Forelimb muscle (tissue), 1 donor: ENCODE data around the gene PCDHGA4. TPM values are rescaled to one million over a fixed set of nuclear protein-coding genes. Genes with fewer than 3 reads are reported as not detected.
"Not testable (repeated sequence)": the region's sequence is repeated elsewhere in the genome, so short reads cannot be mapped to it uniquely, and the experiment has no call there.

ENCODE experiments used
- DNase-seq: peaks from one replicate; pipeline ENCODE4 v3.0.0-alpha.2; 2013; ENCODE audit warnings: low read depth
- polyA plus RNA-seq: library from polyadenylated mRNA; unstranded; fragments of 120-200 nt; gene quantifications from one replicate; pipeline ENCODE4 v1.2.1, GENCODE V29; 2013; ENCODE audit not compliant: insufficient read length

PCDHGA4 gene
- polyA plus RNA-seq, 1 donor: 1.0 TPM

DNA sequence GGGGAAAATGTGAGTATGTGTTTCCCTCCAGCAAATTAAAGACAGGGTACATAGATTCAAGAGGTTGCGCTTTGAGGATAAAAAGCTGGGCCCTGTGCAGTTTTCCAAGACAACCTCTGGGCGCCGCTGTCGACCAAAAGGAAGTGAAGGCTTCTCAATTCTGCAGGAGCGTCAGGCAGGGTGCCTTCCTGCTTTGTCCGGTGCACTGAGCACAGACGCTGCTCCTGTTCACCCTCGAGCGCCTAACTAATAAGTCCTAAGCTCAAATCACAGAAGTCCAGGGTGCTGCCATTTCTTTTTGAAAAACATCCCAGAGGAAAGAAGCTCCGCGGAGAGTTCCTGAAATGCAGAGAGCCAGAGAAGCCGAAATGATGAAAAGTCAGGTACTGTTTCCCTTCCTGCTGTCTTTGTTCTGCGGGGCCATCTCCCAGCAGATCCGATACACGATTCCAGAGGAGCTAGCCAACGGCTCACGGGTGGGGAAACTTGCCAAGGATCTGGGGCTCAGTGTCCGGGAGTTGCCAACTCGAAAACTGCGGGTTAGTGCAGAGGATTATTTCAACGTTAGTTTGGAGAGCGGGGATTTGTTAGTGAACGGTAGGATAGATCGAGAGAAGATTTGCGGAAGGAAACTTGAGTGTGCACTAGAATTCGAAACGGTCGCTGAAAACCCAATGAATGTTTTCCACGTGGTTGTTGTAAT lies 4.8 kb upstream of the PCDHGA4 start, which contains the start of gene PCDHGB1:
PCDHGB1 (plus strand) TSS at position 183 of the 703 bp plus-strand sequence; CDS start at position 345, 162 bp downstream.
- no peak for DNase-seq

DNA sequence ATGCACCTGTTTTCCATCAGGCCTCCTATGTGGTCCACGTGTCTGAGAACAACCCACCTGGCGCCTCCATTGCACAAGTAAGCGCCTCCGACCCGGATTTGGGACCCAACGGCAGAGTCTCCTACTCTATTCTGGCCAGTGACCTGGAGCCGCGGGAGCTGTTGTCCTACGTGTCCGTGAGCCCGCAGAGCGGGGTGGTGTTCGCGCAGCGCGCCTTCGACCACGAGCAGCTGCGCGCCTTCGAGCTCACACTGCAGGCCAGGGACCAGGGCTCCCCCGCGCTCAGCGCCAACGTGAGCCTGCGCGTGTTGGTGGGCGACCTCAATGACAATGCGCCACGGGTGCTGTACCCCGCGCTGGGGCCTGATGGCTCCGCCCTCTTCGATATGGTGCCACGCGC lies 3.2 kb upstream of the PCDHGA4 start:
- DNase-seq: no peak

DNA sequence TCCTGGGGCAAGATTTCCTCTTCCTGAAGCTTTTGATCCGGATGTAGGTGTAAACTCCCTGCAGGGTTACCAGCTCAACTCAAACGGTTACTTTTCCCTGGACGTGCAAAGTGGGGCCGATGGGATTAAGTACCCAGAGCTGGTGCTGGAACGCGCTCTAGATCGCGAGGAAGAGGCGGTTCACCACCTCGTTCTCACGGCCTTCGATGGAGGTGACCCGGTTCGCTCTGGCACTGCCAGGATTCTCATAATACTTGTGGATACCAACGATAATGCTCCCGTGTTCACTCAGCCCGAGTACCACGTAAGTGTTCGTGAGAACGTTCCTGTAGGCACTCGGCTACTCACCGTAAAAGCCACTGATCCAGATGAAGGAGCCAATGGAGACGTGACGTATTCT lies 820 bp downstream of the PCDHGA4 start:
- no peak for DNase-seq

DNA sequence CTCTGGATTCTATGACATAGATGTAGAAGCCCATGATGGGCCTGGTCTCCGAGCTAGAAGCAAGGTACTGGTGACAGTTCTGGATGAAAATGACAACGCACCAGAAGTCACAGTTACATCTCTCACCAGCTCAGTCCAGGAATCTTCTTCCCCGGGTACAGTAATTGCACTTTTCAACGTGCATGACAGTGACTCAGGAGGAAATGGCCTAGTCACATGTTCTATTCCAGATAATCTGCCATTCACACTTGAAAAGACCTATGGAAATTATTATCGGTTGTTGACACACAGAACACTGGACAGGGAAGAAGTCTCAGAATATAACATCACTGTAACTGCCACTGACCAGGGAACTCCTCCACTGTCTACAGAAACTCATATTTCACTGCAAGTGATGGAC lies 1.3 kb downstream of the PCDHGA4 start:
- DNase-seq: no peak

DNA sequence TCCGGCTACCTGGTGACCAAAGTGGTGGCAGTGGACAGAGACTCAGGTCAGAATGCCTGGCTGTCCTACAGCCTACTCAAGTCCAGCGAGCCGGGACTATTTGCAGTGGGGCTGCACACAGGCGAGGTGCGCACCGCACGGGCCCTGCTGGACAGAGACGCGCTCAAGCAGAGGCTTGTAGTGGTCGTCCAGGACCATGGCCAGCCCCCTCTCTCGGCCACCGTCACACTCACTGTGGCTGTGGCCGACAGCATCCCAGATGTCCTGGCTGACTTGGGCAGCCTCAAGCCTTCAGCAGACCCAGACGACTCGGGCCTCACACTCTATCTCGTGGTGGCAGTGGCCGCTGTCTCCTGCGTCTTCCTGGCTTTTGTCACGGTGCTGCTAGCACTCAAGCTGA lies 2.1 kb downstream of the PCDHGA4 start:
- no peak for DNase-seq

DNA sequence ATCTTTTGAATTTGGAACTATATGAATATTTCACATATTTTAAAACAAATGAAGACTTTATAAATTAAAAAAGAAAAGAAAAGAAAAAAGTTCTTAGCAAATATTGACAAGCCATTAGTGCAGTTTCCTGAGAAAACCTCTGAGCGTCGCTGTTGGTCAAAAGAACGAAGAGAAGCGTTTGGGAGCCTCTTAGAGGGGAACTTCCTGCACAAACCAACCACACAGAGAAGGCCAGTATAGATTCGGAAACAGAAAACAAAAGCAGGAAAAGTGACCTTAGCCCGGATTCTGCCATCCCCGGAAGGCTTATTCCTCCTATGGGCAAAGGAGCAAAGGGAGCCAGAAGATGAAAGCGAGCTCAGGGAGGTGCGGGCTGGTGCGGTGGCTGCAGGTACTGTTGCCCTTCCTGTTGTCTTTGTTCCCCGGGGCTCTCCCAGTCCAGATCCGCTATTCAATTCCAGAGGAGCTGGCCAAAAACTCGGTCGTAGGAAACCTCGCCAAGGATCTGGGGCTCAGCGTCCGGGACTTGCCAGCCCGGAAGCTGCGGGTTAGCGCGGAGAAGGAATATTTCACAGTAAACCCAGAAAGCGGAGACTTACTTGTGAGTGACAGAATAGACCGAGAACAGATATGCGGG lies 5.1 kb downstream of the PCDHGA4 start, which contains the start of gene PCDHGB2:
PCDHGB2 (plus strand) TSS at position 205 of the 637 bp plus-strand sequence; CDS start at position 347, 142 bp downstream.
- no peak for DNase-seq

DNA sequence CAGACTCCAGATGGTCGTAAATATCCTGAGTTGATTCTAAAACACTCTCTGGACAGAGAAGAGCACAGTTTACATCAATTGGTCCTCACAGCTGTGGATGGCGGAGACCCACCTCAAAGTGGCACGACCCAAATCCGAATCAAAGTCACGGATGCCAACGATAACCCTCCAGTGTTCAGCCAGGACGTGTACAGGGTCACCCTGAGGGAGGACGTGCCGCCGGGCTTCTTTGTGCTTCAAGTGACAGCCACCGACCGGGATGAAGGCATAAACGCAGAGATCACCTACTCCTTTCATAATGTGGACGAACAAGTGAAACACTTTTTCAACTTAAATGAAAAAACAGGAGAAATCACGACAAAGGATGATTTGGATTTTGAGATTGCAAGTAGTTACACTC lies 5.9 kb downstream of the PCDHGA4 start:
- no peak for DNase-seq

DNA sequence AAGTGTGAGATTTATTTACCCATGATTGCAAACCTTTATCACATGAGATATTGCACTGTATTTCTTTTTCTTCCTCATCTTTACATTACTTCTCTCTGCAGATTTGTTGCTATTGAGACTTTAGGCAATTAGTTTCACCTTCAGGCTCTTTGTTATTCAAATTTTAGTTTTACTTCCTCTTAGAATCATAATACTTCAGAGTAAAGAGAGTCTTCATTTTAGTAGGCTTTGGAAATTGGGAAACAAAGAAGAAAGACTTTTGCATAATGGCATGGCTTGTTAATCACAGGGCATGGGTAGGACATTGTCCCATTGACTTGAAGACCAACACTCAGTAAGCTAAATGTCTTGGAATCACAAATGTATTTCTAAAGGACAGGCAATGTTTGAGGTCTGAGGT lies 7.9 kb downstream of the PCDHGA4 start:
- no peak for DNase-seq

DNA sequence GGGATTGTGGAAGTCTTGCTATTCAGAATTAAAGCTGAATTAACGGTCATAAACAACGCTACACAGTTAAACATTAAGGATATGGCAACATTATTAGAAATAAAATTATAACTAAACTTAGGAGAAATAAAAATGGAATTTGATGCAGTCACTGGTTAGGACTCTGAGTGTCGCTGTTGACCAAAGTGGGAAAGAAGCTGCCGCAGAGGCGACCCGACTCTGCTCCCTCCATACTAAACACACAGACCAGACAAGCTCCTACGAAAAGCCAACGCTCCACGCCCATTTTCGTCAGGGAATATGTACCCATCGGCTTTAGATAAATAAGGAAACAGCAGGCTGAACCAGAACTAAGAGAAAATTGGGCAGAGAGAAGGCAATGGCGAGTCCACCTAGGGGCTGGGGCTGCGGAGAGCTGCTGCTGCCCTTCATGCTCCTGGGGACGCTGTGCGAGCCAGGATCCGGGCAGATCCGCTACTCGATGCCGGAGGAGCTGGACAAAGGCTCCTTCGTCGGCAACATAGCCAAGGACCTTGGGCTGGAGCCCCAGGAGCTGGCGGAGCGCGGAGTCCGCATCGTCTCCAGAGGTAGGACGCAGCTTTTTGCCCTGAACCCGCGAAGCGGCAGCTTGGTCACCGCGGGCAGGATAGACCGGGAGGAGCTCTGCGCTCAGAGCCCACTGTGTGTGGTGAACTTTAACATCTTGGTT lies 9.3 kb downstream of the PCDHGA4 start, which contains the start of gene PCDHGA5:
PCDHGA5 (plus strand) TSS at position 211 of the 709 bp plus-strand sequence; CDS start at position 380, 169 bp downstream.
- no peak for DNase-seq

DNA sequence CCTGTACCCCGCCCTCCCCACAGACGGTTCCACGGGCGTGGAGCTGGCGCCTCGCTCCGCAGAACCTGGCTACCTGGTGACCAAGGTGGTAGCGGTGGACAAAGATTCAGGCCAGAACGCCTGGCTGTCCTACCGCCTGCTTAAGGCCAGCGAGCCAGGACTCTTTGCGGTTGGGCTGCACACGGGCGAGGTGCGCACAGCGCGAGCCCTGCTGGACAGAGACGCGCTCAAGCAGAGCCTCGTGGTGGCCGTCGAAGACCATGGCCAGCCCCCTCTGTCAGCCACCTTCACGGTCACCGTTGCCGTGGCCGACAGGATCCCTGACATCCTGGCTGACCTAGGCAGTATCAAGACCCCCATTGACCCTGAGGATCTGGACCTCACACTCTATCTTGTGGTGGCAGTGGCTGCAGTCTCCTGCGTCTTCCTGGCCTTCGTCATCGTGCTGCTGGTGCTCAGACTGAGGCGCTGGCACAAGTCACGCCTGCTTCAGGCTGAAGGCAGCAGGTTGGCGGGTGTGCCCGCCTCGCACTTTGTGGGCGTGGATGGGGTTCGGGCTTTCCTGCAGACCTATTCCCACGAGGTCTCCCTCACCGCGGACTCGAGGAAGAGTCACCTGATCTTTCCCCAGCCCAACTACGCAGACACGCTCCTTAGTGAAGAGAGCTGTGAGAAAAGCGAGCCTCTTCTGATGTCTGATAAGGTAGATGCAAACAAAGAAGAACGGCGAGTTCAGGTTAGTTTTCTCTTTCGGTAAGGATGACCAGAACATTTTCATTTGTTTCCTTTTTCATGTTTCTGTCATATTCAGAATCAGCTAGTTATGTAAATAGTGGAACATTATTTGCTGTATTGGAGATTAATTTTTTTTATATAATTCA lies 11.4 kb downstream of the PCDHGA4 start:
- DNase-seq: no peak

DNA sequence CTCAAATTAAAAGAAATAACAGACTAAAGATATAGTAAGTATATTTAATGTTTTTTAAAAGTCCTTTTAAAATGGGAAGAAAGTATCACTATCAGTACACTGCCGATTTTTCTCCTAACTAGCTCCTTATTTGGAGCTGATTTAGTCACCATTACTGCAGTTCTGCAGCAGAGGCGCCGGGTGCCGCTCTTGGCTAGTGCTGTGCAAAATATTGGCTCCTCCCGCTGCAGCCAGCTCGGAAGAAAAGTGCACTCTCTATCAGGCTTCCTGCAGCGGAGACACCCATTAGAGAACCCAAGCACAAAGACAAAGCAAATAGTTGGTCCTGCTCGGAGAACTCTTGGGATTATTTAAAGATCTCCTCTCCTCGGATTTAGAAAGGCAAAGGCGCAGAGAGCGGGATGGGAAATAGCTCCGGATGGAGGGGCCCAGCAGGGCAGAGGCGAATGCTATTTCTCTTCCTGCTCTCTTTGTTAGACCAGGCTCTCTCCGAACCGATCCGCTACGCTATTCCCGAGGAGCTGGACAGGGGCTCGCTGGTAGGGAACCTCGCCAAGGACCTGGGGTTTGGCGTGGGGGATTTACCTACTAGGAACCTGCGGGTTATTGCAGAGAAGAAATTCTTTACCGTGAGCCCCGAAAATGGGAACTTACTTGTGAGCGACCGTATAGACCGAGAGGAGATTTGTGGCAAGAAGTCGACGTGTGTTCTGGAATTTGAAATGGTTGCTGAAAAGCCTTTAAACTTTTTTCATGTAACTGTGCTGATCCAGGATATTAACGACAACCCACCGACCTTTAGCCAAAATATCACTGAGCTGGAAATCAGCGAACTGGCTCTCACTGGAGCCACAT lies 15.4 kb downstream of the PCDHGA4 start, which contains the start of gene PCDHGB3:
PCDHGB3 (plus strand) TSS at position 249 of the 855 bp plus-strand sequence; CDS start at position 402, 153 bp downstream.
- no peak for DNase-seq

DNA sequence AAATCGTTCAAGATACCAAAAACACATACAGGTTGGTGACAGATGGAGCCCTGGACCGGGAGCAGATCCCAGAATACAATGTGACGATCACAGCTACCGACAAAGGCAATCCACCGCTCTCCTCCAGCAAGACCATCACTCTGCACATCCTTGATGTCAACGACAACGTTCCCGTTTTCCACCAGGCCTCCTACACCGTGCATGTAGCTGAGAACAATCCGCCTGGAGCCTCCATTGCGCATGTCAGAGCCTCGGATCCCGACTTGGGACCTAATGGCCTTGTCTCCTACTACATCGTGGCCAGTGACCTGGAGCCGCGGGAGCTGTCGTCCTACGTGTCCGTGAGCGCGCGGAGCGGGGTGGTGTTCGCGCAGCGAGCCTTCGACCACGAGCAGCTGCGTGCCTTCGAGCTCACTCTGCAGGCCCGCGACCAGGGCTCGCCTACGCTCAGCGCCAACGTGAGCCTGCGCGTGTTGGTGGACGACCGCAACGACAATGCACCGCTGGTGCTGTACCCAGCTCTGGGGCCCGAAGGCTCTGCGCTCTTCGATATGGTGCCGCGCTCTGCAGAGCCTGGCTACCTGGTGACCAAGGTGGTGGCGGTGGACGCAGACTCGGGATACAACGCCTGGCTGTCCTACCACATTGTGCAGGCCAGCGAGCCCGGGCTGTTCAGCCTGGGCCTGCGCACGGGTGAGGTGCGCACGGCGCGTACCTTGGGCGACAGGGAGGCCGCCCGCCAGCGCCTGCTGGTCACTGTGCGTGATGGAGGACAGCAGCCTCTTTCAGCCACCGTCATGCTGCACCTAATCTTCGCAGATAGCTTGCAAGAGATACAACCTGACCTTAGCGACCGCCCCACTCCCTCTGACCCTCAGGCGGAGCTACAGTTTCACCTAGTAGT lies 17.0 kb downstream of the PCDHGA4 start:
- DNase-seq: no peak

DNA sequence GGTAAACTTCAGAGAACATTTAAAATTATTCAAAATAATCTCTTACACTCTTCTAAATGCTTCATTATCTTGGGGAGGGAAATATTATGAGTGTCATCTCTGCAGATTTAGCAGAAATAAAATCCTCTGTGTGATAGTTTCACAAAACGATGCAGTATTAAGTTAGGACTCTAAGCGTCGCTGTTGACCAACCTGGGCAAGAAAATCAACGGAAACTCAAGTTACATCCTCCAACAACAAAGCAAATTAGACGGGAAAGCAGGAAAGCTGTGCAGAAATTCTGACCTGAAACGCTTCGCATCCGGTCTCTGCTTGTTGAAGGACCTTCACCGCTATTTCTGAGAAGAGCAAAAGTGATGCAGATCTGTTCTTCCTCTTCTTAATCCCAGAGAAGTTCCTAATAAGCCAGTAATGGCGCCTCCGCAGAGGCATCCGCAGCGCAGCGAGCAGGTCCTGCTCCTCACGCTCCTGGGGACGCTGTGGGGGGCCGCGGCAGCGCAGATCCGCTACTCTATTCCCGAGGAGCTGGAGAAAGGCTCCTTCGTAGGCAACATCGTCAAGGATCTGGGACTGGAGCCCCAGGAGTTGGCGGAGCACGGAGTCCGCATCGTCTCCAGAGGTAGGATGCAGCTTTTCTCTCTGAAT lies 19.0 kb downstream of the PCDHGA4 start, which contains the start of gene PCDHGA6:
PCDHGA6 (plus strand) TSS at position 219 of the 645 bp plus-strand sequence; CDS start at position 412, 193 bp downstream.
- DNase-seq: no peak

DNA sequence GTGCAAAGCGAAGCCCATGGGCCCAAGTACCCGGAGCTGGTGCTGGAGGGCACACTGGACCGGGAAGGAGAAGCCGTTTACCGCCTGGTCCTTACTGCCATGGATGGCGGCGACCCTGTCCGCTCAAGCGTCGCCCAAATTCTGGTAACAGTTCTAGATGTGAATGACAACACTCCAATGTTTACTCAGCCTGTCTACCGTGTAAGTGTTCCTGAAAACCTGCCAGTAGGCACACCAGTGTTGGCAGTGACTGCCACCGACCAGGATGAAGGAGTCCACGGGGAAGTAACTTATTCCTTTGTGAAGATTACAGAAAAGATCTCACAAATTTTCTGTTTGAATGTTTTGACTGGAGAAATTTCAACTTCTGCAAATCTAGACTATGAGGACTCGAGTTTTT lies 19.8 kb downstream of the PCDHGA4 start:
- DNase-seq: no peak

DNA sequence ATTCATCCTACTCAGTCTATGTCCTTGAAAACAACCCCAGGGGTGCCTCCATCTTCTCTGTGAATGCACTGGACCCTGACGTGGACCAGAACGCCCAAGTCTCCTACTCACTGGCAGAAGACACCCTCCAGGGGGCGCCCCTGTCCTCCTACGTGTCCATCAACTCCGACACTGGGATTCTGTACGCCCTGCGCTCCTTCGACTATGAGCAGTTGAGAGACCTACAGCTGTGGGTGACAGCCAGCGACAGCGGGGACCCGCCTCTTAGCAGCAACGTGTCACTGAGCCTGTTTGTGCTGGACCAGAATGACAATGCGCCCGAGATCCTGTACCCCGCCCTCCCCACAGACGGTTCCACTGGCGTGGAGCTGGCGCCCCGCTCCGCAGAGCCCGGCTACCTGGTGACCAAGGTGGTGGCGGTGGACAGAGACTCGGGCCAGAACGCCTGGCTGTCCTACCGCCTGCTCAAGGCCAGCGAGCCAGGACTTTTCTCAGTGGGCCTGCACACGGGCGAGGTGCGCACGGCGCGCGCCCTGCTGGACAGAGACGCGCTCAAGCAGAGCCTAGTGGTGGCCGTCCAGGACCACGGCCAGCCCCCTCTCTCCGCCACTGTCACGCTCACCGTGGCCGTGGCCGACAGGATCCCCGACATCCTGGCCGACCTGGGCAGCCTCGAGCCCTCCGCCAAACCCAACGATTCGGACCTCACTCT lies 20.8 kb downstream of the PCDHGA4 start:
- DNase-seq: not testable (repeated sequence)

DNA sequence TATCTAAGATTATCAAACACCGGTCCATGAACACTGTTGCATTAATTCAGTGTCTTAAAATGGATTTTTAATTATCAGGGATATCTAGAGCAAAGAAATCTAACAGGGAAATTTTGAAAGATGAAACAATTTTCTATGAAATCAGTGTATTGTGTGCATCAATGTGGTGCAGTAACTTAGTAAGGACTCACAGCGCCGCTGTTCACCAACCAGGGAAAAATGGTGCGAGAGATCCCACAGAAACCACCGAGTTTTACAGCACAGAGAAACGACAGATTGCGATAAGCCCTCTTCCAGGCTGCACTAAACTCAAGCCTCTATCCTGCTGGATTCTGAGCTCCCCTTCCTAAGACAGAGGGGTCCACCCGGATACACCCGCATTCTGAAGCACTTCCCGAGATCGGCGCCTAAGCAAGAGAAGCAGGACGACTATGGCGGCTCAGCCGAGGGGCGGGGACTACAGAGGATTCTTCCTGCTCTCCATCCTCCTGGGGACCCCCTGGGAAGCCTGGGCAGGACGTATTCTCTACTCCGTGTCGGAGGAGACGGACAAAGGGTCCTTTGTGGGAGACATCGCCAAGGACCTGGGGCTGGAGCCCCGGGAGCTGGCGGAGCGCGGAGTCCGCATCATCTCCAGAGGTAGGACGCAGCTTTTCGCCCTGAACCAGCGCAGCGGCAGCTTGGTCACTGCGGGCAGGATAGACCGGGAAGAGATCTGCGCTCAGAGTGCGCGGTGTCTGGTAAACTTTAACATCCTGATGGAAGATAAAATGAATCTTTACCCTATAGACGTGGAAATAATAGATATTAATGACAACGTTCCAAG lies 27.9 kb downstream of the PCDHGA4 start, which contains the start of gene PCDHGA7:
PCDHGA7 (plus strand) TSS at position 274 of the 826 bp plus-strand sequence; CDS start at position 432, 158 bp downstream.
- DNase-seq: no peak

DNA sequence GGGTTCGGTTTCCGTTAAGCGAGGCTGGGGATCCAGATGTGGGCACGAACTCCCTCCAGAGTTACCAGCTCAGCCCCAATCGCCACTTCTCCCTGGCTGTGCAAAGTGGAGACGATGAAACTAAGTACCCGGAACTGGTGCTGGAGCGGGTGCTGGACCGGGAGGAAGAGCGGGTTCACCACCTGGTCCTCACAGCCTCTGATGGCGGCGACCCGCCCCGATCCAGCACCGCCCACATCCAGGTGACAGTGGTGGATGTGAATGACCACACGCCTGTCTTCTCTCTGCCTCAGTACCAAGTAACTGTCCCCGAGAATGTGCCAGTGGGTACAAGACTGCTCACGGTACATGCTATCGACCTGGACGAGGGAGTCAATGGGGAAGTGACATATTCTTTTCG lies 28.5 kb downstream of the PCDHGA4 start:
- no peak for DNase-seq
